GM12875 (cell line): ENCODE measurements around the gene ANKRD13D.

Experiments used
- H3K4me3 ChIP-seq: one replicate; pipeline ENCODE4 v1.5.1; 2011; ENCODE audit warnings: low read depth, low read length, control low read depth
- TF ChIP-seq, protein P1 (sequence below): IDR thresholded peaks from 2 replicates; pipeline ENCODE4 v1.5.1; 2011; ENCODE audit warnings: low read depth, mild to moderate bottlenecking, control low read depth, inconsistent platforms, low read length, moderate library complexity, borderline replicate concordance; ENCODE audit not compliant: insufficient read depth

ANKRD13D gene

DNA sequence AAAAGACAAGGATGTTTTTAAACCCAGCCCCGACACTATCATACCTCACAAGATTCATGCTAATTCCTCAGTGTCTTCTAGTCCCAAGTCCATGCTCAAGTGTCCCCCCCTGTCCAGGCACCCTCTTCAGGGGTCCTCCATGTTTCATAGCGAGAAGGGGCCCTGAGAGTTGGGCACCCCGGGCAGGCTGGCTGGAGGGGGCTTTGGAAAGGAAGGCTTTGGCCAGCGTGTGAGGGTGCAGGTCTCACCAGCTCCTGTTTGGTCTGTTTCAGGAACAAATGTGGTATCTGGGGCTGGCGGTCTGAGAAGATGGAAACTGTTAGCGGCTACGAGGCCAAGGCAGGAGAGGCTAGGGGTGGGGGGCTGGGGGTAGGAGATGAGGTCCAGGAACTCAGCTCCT lies 9.7 kb downstream of the ANKRD13D start:
- TF ChIP-seq, protein P1, sequence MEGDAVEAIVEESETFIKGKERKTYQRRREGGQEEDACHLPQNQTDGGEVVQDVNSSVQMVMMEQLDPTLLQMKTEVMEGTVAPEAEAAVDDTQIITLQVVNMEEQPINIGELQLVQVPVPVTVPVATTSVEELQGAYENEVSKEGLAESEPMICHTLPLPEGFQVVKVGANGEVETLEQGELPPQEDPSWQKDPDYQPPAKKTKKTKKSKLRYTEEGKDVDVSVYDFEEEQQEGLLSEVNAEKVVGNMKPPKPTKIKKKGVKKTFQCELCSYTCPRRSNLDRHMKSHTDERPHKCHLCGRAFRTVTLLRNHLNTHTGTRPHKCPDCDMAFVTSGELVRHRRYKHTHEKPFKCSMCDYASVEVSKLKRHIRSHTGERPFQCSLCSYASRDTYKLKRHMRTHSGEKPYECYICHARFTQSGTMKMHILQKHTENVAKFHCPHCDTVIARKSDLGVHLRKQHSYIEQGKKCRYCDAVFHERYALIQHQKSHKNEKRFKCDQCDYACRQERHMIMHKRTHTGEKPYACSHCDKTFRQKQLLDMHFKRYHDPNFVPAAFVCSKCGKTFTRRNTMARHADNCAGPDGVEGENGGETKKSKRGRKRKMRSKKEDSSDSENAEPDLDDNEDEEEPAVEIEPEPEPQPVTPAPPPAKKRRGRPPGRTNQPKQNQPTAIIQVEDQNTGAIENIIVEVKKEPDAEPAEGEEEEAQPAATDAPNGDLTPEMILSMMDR = no peak
- H3K4me3 ChIP-seq = no peak overlapping the region

DNA sequence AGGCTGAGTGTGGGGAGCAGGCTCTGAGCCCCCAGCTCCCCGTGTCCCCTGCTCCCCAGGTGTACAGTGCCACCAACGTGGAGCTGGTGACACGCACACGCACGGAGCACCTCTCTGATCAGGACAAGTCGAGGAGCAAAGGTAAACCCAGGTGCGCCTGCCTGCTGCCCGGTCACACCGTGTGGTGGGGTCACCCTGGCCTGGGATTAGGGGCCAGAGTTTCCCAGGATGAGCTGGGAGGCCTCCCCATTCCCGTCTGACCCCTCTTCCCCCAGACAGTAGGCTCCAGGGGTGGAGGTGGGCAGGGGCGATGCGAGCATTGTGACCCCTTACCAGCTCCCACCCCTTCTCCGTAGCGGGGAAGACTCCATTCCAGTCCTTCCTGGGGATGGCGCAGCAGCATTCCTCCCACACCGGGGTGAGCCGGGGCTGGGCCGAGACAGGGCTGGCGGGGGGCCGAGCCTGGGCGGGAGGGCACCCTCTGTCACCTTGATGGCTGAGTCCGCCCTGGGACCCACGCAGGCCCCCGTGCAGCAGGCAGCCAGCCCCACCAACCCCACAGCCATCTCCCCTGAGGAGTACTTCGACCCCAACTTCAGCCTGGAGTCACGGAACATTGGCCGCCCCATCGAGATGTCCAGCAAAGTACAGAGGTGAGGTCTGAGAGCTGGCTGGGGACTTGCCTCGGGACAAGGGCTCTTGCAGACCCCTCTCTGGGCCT lies 10.5 kb downstream of the ANKRD13D start:
- TF ChIP-seq, protein P1 = no peak
- no peak overlapping the region for H3K4me3 ChIP-seq

DNA sequence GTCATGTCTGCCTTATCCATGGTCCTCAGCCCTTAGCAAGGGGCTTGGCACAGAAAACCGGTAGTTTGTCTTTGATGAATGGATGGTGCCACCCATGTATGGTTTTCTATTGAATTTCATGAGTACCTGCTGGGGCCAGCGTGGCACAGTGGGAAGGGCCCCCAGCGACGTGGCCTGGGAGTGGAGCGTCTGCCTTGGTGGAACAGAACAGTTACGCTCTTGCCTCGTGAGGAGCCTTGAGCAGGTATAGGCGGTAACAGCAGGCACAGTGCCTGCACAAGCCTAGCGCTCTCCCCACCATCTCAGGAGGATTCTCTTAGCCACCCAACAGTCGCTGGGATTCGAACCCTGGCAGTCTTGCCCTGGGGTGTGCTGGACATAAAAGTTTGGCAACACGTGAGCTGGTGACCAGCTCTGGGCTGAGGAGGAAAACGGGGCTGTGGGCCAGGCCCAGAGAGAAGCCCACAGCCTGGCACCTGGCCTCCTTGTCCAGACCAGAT lies 11.2 kb downstream of the ANKRD13D start:
- TF ChIP-seq, protein P1 = no peak

DNA sequence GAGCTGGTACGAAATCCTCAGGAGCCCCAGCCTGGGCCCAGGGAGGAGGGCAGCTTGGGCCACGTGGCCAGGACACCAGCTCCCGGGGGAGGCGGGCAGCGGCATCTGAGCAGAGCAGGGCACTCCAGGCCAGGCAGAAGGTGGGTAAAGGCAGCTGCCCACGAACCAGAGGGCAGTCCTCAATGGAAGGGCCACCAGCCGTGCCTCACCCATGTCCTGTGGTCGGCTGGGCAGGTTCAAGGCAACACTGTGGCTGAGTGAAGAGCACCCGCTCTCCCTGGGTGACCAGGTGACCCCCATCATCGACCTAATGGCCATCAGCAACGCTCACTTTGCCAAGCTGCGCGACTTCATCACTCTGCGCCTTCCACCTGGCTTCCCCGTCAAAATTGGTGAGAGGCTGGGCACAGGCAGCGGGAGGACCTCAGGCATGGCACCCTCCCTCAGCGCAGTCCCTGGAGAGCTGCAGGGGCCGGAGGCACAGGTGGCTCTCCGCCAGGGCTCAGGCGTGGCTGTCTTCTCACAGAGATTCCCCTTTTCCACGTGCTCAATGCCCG lies 11.7 kb downstream of the ANKRD13D start:
- H3K4me3 ChIP-seq = no peak overlapping the region
- TF ChIP-seq, protein P1 = no peak

More for the DNA sequence above, 11.2 kb downstream of the ANKRD13D start:
- no peak overlapping the region for H3K4me3 ChIP-seq

DNA sequence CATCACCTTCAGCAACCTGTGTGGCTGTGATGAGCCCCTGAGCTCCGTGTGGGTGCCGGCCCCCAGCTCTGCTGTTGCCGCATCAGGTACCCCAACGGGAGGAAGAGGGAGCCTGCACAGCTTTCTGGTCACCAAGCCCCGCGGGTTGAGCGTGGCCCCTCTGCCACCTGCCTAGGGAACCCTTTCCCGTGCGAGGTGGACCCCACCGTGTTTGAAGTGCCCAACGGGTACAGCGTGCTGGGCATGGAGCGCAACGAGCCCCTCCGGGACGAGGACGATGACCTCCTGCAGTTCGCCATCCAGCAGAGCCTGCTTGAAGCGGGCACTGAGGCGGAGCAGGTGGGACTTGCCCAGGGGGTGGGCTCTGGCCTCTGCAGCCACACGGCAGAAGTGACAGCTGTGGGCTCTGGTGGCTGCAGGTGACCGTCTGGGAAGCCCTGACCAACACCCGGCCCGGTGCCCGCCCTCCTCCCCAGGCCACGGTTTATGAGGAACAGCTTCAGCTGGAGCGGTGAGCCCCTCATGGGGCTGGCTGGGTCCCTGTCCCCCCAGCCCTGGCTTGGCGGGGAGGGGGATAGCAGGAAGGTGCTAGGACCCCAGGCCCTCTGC lies 12.3 kb downstream of the ANKRD13D start:
- TF ChIP-seq, protein P1 = no peak
- H3K4me3 ChIP-seq = no peak overlapping the region

DNA sequence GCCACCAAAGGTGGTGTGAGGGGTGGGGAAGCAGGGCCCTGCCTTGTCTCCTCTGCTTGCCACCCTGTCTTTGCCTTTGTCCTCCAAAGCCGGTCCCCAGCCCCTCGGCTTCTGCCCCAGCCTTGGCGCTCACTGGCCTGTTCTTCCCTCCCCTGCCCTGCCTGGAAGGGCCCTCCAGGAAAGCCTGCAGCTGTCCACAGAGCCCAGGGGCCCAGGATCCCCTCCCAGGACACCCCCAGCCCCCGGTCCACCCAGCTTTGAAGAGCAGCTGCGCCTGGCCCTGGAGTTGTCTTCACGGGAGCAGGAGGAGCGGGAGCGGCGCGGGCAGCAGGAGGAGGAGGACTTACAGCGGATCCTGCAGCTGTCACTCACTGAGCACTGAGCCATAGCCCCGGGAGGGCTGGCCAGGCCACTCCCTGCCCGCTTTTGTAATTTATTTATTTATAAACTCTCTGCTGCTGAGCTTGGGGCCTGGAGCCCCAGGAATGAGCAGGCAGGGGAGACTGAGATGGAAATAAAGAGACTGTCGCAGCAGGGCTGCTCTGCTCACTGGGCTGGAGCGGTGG lies 12.9 kb downstream of the ANKRD13D start:
- H3K4me3 ChIP-seq = no peak overlapping the region

More for the DNA sequence above, 12.9 kb downstream of the ANKRD13D start:
- TF ChIP-seq, protein P1 = no peak
